Right ventricle myocardium superior (tissue), 1 donor: ENCODE measurements around the gene KRT3. TPM values are rescaled to one million over a fixed set of nuclear protein-coding genes. Genes with fewer than 3 reads are reported as not detected.
"Not testable (repeated sequence)": the region's sequence is repeated elsewhere in the genome, so short reads cannot be mapped to it uniquely, and the experiment has no call there.

Experiments
- ATAC-seq: fragments of 200-7000 bp; cut with Tn5 transposase; one replicate; pipeline ENCODE4 v1.9.1; 2020; ENCODE audit warnings: mild to moderate bottlenecking; ENCODE audit not compliant: poor library complexity
- DNase-seq: peaks from one replicate; pipeline ENCODE4 v3.0.0-alpha.2; 2020
- intact Hi-C: fragments of 100-400 bp; cut with DNase I; formaldehyde crosslinking; loops from one replicate; pipeline ENCODE4 v1.11.2; 2022
- total RNA-seq: library from RNA; stranded (reverse); fragmentation: NEBNext Ultra II Directional; extraction: Animal tissue kit (Norgen Biotek cat#: 25700); gene quantifications from one replicate; pipeline ENCODE4 v1.2.1, GENCODE V29; 2021
- donor health status: DM: no; HTN: yes; CAD: no; lungs with severe emphysema.

KRT3 gene
- total RNA-seq, 1 donor from 2014 or later: not detected

DNA sequence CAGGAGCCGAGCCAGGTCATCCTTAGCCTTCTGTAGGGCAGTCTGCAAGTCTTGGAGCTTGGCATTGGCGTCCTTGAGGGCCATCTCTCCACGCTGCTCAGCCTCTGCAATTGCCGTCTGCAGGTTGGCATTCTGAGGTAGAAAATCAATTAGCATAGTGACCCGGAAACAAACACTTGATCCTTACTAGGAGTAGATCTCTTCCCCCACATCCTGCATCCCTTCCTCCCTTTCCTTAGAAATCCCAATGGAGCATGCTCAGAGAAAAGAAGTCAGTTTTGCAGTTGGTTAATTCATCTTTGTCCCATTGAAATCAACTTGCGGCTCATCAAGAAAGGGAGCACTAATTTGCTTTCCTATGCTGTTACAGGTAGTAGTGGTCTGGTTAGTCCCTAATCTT is 24.8 kb downstream of the KRT3 start:
- no peak for ATAC-seq
- intact Hi-C loops: no loop called here
- DNase-seq: no peak

DNA sequence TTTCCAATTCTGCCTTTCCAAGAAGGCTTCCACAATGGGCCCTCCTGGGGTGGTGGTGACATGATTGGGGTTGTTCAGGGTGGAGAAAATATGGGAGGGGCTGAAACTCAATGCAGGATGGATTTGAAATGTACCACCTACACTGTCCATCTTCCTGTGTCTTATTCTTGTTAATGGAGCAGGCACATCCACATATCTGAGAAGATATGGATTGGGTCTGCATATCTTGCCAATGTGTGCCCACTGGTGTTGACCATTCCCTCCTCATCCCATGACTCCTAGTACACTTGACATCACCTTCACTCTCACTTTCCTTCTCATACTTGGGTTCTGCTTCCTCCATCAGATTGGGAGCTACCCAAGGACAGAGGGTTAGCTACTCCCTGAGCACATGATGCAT is 26.0 kb downstream of the KRT3 start:
- ATAC-seq (no peak), DNase-seq (no peak)
- intact Hi-C loops: no loop called here

DNA sequence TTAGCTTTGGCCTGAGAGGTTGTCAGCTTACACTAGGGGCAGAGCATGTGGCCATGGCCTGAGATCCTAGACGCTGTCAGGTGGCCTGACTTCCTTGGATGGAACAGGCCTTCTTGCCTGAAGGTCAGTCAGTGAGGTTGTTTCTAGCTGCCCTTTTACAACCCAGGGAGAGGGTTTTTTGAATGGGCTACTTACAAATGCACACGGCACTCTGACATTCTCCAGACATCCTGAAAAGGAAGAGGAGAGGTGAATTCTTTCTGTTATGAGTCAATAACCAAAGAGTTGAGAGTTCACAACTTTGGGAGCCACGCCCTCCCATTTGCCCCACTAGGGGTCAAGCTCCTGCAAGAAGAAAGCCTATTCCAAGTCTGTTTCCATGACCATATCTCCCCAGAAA is 26.6 kb downstream of the KRT3 start:
- DNase-seq (no peak), ATAC-seq (no peak)
- intact Hi-C loops: no loop called here

DNA sequence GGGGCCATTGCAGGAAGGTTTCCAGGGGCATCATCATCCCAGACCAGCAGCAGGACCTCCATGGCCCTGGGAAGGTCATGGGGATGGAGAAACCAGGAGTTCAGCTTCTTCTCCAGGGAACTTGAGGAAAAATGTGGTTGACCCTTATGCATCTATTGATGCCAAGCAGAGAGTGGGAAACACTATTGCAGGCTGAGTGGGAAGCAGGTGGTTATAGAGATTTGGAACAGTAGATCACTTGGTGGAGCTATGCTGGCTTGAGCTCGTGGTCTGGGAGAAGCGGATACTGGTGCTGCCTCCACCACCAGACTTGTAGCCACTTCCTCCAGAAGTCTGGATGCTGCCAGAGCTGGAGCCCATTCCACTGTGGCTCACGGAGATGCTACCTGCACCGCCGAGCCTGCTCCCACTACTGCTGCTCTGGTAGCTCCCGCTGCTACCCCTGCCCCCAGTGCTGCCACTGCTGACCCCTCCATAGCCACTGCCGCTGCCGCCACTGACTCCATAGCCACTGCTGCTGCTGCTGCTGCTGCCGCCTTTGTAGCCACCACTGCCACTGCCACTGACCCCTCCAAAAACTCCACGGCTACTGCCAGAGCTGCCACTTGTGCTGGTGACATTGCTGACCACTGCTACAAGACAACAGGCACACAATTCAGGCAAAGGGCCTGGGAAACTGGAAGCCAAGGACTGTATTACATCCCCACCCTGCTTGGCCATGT is 27.3 kb downstream of the KRT3 start:
- DNase-seq (no peak), ATAC-seq (no peak)
- intact Hi-C loops: no loop called here

DNA sequence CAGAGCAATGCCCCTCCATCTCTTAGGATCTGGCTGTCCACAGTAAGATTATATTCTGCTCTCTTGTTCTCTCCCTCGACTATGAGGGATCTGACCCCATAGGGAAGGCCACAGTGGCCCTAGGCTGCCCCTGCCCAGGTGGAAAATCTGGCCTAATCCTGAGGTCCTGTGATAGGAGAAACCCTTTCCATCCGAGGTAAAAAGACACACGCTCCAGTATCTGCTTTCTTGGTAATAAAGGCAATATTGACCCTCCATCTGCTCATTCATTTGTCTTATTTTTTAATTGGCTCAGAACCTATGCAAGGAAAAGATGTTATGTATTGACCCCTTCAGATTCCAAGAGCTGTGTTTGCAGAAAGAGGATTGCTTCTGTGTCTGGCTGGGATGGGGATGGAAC is 28.5 kb downstream of the KRT3 start:
- intact Hi-C loops: no loop called here
- no peak for ATAC-seq
- DNase-seq: no peak

DNA sequence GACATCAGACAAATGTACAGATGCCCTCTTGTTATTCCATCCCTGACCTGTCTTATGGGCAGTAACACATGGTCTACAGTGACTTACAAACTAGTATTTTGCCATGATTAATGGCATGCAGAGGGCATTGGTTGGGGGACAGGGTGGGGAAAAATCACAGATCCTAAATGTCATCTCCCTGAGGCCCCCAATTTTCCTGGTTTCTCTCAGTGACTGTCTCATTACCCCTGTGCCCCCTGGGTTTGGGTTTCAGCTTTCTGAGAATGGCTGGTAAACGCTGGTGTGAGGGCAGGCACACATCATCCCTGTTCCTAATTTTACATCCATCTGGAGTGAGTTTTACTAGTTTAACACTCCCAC is 28.9 kb downstream of the KRT3 start:
- ATAC-seq (no peak), DNase-seq (no peak)
- intact Hi-C loops: no loop called here

DNA sequence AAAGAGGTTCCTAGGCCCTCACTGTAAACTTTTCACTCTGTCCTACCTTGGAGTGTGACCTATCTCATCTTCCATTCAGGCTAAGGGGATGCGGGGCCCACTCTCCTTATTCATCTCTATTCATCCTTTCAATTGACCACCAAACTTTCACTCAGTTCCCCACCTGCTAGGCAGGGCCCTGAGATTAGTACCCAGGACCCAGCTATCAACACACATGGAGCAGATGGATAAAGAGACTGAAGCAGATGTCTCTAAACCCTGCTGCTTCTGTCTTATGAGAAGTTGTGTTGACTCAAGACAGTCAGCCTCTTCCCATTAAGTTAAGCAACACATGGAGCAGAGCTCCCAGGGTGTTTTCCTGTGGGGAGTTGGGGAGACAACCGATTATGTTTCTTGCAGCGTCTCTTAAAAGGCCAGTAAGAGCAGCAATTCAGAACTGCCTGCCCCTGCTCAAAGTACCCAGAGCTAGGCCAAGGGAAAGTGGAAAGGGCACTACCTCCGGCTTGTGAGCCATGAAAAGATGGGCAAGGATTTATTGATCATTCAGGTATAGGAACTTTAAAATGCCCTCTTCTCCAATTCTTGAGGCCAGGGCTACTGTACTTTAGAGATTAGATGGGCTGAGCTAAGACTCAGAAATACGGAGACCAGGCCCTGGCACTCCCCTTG is 29.4 kb downstream of the KRT3 start:
- DNase-seq: no peak
- intact Hi-C loops: no loop called here
- ATAC-seq: no peak

DNA sequence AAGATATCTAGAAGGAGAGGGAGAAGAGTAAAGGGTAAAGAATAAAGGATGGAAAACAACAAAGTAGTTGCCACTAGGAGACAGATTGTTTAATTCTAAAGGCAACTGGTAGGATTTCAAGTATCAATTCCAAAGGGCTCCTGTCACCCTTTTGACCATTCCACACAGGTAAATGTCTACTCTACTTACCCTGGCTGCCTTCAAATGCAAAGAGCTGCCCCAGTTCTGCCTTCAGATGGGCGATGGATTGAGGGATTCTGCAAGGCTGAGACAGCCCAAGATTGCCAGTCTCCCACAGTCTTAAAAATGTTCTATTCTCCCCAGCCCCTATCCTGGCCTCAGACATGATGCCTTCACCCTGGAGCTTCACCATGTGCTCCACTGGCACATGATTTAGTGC is 30.2 kb downstream of the KRT3 start:
- intact Hi-C loops: no loop called here
- ATAC-seq (no peak), DNase-seq (no peak)

DNA sequence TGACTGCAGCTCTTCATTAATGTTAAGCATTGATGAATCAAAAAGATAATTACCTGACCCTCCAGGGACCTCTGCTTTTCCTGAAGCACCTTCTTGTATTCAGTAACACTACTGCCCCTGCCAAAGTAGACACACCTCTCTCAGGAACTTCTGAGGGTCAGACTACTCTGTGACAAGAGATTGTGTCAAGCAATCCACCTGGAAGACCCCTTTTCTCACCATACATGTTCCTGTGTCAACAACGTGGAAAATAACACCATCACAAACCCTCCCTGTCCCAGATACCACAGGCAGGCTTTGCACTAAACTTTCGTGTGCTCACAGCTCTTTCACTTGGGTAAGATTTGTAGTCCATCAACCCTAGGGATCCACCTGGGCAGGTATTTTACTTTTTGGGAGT is 31.9 kb downstream of the KRT3 start:
- no peak for DNase-seq
- intact Hi-C loops: no loop called here
- ATAC-seq: no peak

DNA sequence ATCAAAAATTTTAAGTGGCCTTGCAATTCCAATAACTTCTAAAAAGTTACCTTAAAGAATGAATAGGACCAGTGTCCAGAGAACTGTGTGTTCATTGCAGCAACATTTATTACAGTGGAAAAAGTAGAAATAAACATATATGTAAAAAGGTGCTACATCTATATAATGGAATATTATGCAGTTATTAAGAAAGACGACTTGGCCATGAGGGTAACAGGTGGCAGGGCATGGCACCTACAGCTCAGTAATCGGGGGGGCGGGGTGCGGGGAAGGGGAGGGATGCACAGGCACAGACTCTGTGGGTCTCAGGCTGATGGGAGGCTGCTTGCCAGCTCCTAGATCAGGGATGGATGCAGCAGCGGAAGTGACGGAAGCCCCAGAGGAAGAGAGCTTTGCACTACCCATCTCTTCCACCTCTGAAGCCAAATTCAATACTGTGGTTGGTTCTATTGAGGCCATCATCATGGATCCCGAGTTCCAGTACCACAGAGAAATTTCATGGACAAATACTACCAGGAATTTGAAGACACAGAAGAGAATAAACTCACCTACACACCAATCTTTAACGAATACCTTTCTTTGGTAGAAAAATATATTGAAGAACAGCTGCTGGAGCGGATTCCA is 32.8 kb downstream of the KRT3 start:
- DNase-seq (no peak), ATAC-seq (no peak)
- intact Hi-C loops: no loop called here

DNA sequence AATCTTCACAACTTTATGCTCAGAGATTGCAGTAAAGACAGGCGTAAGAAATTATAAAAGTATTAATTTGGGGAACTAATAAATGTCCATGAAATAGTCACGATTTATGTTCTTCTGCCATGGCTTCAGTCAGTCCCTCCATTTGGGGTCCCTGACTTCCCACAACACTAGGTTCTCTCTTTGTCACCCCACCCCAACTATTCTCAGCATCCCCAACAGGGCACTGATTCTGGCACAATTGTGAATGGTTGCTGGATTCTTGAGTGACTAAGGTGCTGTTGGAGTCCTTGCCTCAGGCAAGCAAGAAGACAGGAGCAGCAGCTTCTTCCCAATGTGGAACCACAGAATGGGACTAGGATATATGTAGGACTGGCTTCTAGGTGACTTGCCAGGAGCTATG is 34.1 kb downstream of the KRT3 start:
- intact Hi-C loops: no loop called here
- DNase-seq (no peak), ATAC-seq (no peak)

DNA sequence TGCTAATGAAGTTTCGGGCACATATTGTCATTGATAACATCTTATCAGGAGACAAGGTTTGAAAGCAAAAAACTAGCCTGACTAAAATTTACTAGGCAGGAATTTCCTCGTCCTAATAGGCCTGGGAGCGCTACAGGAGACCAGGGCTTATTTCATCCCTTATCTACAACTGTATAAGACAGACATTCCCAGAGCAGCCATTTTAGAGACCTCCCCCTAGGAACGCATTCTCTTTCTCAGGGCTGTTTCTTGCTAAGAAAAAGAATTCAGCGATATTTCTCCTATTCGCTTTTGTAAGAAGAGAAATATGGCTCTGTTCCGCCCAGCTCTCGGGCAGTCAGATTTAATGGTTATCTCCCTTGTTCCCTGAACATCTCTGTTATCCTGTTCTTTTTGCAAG is 34.7 kb downstream of the KRT3 start:
- ATAC-seq, intact Hi-C loops, DNase-seq: not testable (repeated sequence)

DNA sequence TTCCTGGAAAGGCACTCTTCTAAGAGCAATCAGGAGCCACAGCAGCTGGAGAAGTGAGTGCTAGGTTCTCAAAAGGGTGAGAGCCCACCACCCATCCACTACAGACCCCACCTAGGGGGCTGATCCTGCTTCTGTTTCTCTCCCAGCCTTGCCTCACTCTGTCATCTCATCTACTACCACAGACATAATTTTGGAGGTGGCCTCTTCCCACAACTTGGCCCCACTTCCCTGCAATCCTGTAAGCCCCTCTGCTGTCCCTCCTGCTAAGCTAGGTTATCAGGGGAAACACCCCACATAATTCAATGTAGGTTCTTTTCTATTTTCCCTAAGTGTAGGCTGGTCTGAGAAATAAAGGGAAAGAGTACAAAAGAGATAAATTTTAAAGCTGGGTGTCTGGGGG is 35.3 kb downstream of the KRT3 start:
- intact Hi-C loops: no loop called here
- no peak for ATAC-seq
- no peak for DNase-seq

DNA sequence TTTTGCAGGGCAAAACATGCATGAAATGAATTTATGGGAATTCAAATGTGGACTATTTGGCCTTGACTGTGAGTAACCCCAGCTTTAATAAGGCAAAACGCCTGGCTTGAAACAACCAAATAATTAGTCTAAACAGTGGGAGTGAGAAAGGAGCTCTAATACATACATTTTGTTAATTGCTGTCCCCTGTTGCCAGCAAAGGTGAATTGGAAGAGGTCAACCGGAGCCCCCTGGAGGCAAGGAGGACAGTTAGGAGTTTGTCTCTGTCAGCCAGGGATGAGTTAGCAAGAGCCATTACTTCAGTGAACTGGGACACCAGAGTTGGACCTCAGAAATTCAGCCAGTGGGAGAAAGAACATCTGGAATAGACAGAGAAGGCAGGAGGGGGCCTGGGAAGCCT is 36.2 kb downstream of the KRT3 start:
- ATAC-seq (no peak), DNase-seq (no peak)
- intact Hi-C loops: no loop called here

DNA sequence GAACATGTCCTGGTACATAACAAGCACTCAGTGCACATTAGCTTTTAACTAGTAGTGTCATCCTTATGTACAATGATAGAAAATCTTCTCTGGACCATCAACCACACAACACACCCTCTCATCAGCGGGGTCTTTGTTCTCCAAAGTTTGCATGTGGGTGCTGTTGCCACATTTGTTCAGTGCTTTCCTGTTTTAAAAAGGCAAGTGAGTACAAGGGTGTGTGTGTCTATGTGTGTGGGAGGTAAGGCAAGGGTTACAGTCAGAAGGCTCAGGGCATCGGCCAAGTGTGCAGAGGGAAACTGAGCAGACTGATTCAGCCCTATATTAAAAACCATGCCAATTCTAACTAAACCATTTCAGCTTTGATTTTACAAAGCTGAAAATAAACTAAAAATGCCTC is 36.7 kb downstream of the KRT3 start:
- no peak for DNase-seq
- ATAC-seq: no peak
- intact Hi-C loops: no loop called here

DNA sequence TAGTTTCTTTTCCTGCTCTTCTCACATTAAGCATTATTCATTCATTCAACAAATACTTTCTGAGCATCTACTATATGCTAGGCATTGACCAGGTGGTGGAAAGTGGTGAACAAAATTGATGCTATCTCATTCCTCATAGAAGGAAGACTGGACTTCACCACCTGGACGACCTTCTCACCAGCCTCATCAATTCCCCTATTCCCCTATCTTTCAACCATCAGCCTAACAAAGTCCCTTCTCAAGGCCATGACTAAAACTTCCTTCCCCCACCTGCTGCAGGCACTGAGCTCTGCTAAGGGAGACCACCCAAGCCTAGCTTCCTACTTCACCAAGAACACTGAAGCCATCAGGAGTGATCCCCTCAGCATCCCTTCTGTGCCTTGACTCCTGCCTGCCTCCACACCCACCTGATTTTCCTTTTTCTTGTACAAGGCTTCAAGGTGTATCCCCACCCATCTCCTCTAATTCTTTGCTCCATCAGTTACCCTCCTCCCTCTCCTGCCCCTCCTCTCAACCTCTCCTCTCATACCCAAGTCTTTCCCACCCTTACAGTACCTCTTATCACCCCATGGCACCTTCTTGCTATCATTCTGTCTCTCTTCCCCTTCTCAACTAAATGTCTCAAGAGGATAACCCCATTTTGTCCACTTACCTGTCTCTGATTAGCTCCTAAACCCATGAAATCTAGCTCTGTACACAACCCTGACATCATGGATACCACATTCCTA is 38.3 kb downstream of the KRT3 start:
- DNase-seq (no peak), ATAC-seq (no peak)
- intact Hi-C loops: no loop called here

DNA sequence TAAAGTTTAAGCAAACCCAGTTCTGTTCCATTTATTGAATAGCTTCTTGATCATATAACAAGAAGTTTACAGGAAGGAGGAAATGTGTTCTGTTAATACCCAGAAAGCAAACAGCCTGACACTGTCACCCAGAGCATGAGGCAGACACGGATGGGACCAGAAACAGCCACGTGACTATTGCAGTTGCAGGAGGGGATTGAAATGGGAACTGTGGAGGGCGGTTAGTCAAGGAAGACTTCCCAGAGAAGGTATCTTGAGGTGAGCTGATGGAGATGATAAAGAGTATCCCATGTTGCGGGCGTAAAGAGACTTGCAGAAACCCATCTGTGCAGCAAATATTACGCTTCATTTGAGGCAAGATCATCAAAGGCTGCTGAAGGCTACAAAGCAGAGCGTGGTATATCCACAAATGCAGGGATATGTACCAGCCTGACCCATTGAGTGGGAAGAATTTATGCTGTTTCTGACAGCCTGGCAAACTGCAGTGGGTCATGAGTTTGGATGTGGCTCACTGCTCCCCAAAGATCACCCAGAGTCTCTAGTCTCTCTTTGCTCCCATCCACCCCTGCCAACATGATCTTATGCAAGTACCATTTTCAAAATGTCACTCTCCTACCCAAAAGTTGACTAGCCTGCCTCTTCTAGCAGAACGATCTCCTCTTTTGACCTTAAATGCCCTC is 39.5 kb downstream of the KRT3 start:
- no peak for DNase-seq
- no peak for ATAC-seq
- intact Hi-C loops: no loop called here

DNA sequence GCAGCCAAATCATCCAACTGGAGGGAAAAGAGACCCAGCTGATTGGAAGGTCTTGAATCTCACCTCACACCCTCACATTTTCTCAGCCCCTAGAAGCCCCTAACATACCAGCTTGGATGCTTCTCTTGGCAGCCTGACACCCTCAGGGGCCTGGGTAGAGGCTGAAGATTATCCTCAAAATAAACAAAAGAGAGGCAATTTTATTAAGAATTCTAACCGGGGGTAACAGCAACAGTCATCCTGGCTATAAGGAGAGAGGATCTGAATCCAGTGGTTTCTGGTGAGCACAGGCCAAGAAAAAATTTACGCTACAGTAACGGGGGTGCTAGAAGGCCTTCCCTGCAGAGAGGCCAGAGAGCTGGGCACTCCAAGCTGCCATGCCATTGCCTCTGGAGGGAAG is 40.4 kb downstream of the KRT3 start:
- DNase-seq: no peak
- intact Hi-C loops: no loop called here
- no peak for ATAC-seq

DNA sequence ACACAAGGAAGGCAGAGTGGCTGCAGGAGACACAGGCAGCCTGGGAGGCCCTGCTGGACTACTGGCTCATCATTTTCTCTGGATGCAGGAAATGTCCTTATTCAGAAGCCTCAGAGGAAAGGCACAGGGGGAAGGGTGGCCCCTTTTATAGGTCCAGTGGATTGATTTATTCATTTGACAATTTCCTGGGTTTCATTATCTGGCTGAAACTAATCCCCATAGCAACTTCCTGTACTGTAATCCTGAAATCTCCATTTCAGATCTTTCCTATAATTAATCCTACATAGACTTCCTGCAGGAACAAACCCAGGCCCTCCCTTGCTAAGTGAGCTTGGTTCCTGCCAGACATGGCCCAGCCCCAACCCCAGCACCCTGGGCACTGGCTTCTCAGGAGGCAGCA is 41.8 kb downstream of the KRT3 start:
- DNase-seq (no peak), ATAC-seq (no peak)
- intact Hi-C loops: no loop called here
